HG03521 (cell line): Measurements from ENCODE around the gene P2RX7.
"Not testable (repeated sequence)": the region's sequence is repeated elsewhere in the genome, so short reads cannot be mapped to it uniquely, and the experiment has no call there.

Experiments used
- ATAC-seq: cut with Tn5 transposase; IDR thresholded peaks from one replicate; pipeline ENCODE4 v1.9.1; 2021; ENCODE audit warnings: mild to moderate bottlenecking, moderate library complexity; ENCODE audit not compliant: unreplicated experiment

The P2RX7 gene

GRCh38 chr12:121202407-121203355 is 70.0 kb downstream of the P2RX7 start:
- ATAC-seq = no peak

GRCh38 chr12:121203482-121203881 is 70.8 kb downstream of the P2RX7 start:
- no peak for ATAC-seq

- ATAC-seq = no peak
Measured at GRCh38 chr12:121205491-121205890, 72.8 kb downstream of the P2RX7 start.

- not testable (repeated sequence) for ATAC-seq
Measured at GRCh38 chr12:121208571-121208970, 75.9 kb downstream of the P2RX7 start.

GRCh38 chr12:121209221-121209620 is 76.5 kb downstream of the P2RX7 start:
- ATAC-seq = no peak

- ATAC-seq = peak; percentile 86
Measured at GRCh38 chr12:121209624-121210572, 77.2 kb downstream of the P2RX7 start, which contains the start of gene P2RX4. P2RX4 (plus strand) TSS chr12:121210129; CDS start chr12:121210165, 36 bp downstream.

- ATAC-seq = no peak
Measured at GRCh38 chr12:121212875-121213274, 80.2 kb downstream of the P2RX7 start.

- ATAC-seq = no peak
Measured at GRCh38 chr12:121214166-121214777, 81.6 kb downstream of the P2RX7 start.

GRCh38 chr12:121214855-121215745 is 82.4 kb downstream of the P2RX7 start:
- ATAC-seq = no peak

- no peak for ATAC-seq
Measured at GRCh38 chr12:121216102-121216501, 83.4 kb downstream of the P2RX7 start.

- no peak for ATAC-seq
Measured at GRCh38 chr12:121217063-121217462, 84.4 kb downstream of the P2RX7 start.

- no peak for ATAC-seq
Measured at GRCh38 chr12:121217761-121218160, 85.1 kb downstream of the P2RX7 start.

- ATAC-seq = no peak
Measured at GRCh38 chr12:121218588-121219352, 86.1 kb downstream of the P2RX7 start.

GRCh38 chr12:121219353-121219986 is 86.8 kb downstream of the P2RX7 start:
- no peak for ATAC-seq

- ATAC-seq = no peak
Measured at GRCh38 chr12:121222847-121223246, 90.2 kb downstream of the P2RX7 start.

GRCh38 chr12:121223292-121224285 is 90.9 kb downstream of the P2RX7 start:
- ATAC-seq = no peak

- ATAC-seq = no peak
Measured at GRCh38 chr12:121224591-121224990, 91.9 kb downstream of the P2RX7 start.
